ENCODE results near the gene IDH2. TPM values are rescaled to one million over a fixed set of nuclear protein-coding genes. Genes with fewer than 3 reads are reported as not detected.

IDH2 gene
- total RNA-seq, 2 experiments from 2014 or later: 218 to 224 TPM

GRCh38 chr15:90055182-90055581 is 47.1 kb downstream of the IDH2 start:
- Mint-ChIP-seq H3K4me1 (peaks cover 24% of the 10 kb centered on the region), H3K27ac (no peak overlapping the region)
- POLR2A ChIA-PET: interaction anchor here (1.1 kb wide), 1 partner anchor 16 kb away, joined by 5 read pairs; no protein-coding TSS in a partner anchor

GRCh38 chr15:90054618-90055097 is 47.6 kb downstream of the IDH2 start:
- H3K27ac Mint-ChIP-seq: no peak overlapping the region
- H3K4me3 Mint-ChIP-seq: no peak overlapping the region
- ChIA-PET POLR2A (interaction anchor here (1.1 kb wide), 1 partner anchor 16 kb away, joined by 5 read pairs; no protein-coding TSS in a partner anchor), CTCF (no interaction called here)
- H3K9me3 Mint-ChIP-seq: no peaks in the 10 kb centered on the region
- H3K4me1 Mint-ChIP-seq: peaks cover 19% of the 10 kb centered on the region
- H3K27me3 Mint-ChIP-seq: no peaks in the 10 kb centered on the region
- H3K36me3 Mint-ChIP-seq (ENCODE audit: low read depth): peaks cover 2% of the 10 kb centered on the region
- no peak for DNase-seq

More at GRCh38 chr15:90055182-90055581, 47.1 kb downstream of the IDH2 start:
- H3K4me3 Mint-ChIP-seq: no peak overlapping the region
- H3K36me3 Mint-ChIP-seq (ENCODE audit: low read depth): peaks cover 2% of the 10 kb centered on the region
- no peaks in the 10 kb centered on the region for H3K9me3 Mint-ChIP-seq
- no peaks in the 10 kb centered on the region for H3K27me3 Mint-ChIP-seq
- no peak for DNase-seq
- CTCF ChIA-PET: no interaction called here

GRCh38 chr15:90053685-90054466 is 48.4 kb downstream of the IDH2 start:
- CTCF ChIA-PET: interaction anchor here (1.0 kb wide), 1 partner anchor 17 kb away, joined by 4 read pairs; no protein-coding TSS in a partner anchor
- POLR2A ChIA-PET: interaction anchor here (1.1 to 1.4 kb wide), 2 partner anchors 17 to 19 kb away, joined by 3 to 5 read pairs; no protein-coding TSS in a partner anchor
- Mint-ChIP-seq H3K4me3 (no peak overlapping the region), H3K9me3 (no peaks in the 10 kb centered on the region), H3K27me3 (no peaks in the 10 kb centered on the region), H3K36me3 (ENCODE audit: low read depth) (peaks cover 2% of the 10 kb centered on the region), H3K27ac (no peak overlapping the region), H3K4me1 (peaks cover 11% of the 10 kb centered on the region)
- no peak for DNase-seq

GRCh38 chr15:90051874-90052273 is 50.4 kb downstream of the IDH2 start:
- no peak overlapping the region for H3K4me3 Mint-ChIP-seq
- peaks cover 2% of the 10 kb centered on the region for H3K4me1 Mint-ChIP-seq
- DNase-seq: no peak
- H3K9me3 Mint-ChIP-seq: no peaks in the 10 kb centered on the region
- H3K27ac Mint-ChIP-seq: no peak overlapping the region
- no peaks in the 10 kb centered on the region for H3K27me3 Mint-ChIP-seq
- H3K36me3 Mint-ChIP-seq (ENCODE audit: low read depth): peaks cover 2% of the 10 kb centered on the region
- ChIA-PET POLR2A (no interaction called here), CTCF (interaction anchor here (1.1 kb wide), 1 partner anchor 291 kb away, joined by 4 read pairs; no protein-coding TSS in a partner anchor)

GRCh38 chr15:90049666-90050604 is 52.3 kb downstream of the IDH2 start:
- Mint-ChIP-seq H3K4me3 (no peak overlapping the region), H3K27me3 (no peaks in the 10 kb centered on the region), H3K4me1 (peaks cover 2% of the 10 kb centered on the region), H3K36me3 (ENCODE audit: low read depth) (peaks cover 2% of the 10 kb centered on the region), H3K9me3 (no peaks in the 10 kb centered on the region), H3K27ac (no peak overlapping the region)
- POLR2A ChIA-PET: no interaction called here
- CTCF ChIA-PET: interaction anchor here (0.9 kb wide), 1 partner anchor 9 kb away, joined by 4 read pairs; no protein-coding TSS in a partner anchor
- DNase-seq: no peak

- Mint-ChIP-seq H3K36me3 (ENCODE audit: low read depth) (peaks cover 2% of the 10 kb centered on the region), H3K27me3 (no peaks in the 10 kb centered on the region), H3K9me3 (no peaks in the 10 kb centered on the region), H3K4me1 (no peaks in the 10 kb centered on the region), H3K4me3 (no peak overlapping the region), H3K27ac (no peak overlapping the region)
- no peak for DNase-seq
- ChIA-PET POLR2A (no interaction called here), CTCF (no interaction called here)
These were observed 53.2 kb downstream of the IDH2 start for GRCh38 chr15:90049030-90049429.

GRCh38 chr15:90047956-90048575 is 54.2 kb downstream of the IDH2 start:
- POLR2A ChIA-PET: no interaction called here
- no peaks in the 10 kb centered on the region for H3K27me3 Mint-ChIP-seq
- H3K27ac Mint-ChIP-seq: no peak overlapping the region
- H3K9me3 Mint-ChIP-seq: no peaks in the 10 kb centered on the region
- CTCF ChIA-PET: interaction anchor here (0.6 kb wide), 1 partner anchor 60 kb away, joined by 4 read pairs; no protein-coding TSS in a partner anchor
- H3K4me1 Mint-ChIP-seq: no peaks in the 10 kb centered on the region
- no peak for DNase-seq
- no peak overlapping the region for H3K4me3 Mint-ChIP-seq
- H3K36me3 Mint-ChIP-seq (ENCODE audit: low read depth): peaks cover 2% of the 10 kb centered on the region

- Mint-ChIP-seq H3K4me3 (no peak overlapping the region), H3K9me3 (no peaks in the 10 kb centered on the region), H3K27me3 (no peaks in the 10 kb centered on the region), H3K4me1 (no peaks in the 10 kb centered on the region), H3K27ac (no peak overlapping the region), H3K36me3 (ENCODE audit: low read depth) (peaks cover under 1% of the 10 kb centered on the region)
- CTCF ChIA-PET: no interaction called here
- POLR2A ChIA-PET: no interaction called here
- no peak for DNase-seq
These were observed 55.3 kb downstream of the IDH2 start for GRCh38 chr15:90046911-90047392.

GRCh38 chr15:90046289-90046688 is 56.0 kb downstream of the IDH2 start:
- Mint-ChIP-seq H3K9me3 (no peaks in the 10 kb centered on the region), H3K4me1 (no peaks in the 10 kb centered on the region), H3K27ac (no peak overlapping the region), H3K4me3 (no peak overlapping the region), H3K36me3 (ENCODE audit: low read depth) (no peaks in the 10 kb centered on the region), H3K27me3 (no peaks in the 10 kb centered on the region)
- POLR2A ChIA-PET: no interaction called here
- CTCF ChIA-PET: no interaction called here
- no peak for DNase-seq

GRCh38 chr15:90044916-90045371 is 57.3 kb downstream of the IDH2 start:
- Mint-ChIP-seq H3K27ac (no peak overlapping the region), H3K36me3 (ENCODE audit: low read depth) (no peaks in the 10 kb centered on the region), H3K4me3 (no peak overlapping the region), H3K27me3 (no peaks in the 10 kb centered on the region), H3K9me3 (no peaks in the 10 kb centered on the region), H3K4me1 (peaks cover 4% of the 10 kb centered on the region)
- ChIA-PET POLR2A (no interaction called here), CTCF (interaction anchor here (0.6 kb wide), 1 partner anchor 27 kb away, joined by 4 read pairs; no protein-coding TSS in a partner anchor)
- DNase-seq: no peak

GRCh38 chr15:90044191-90044590 is 58.1 kb downstream of the IDH2 start:
- Mint-ChIP-seq H3K36me3 (ENCODE audit: low read depth) (no peaks in the 10 kb centered on the region), H3K4me3 (no peak overlapping the region), H3K9me3 (no peaks in the 10 kb centered on the region), H3K4me1 (peaks cover 11% of the 10 kb centered on the region), H3K27ac (no peak overlapping the region), H3K27me3 (no peaks in the 10 kb centered on the region)
- DNase-seq: no peak
- ChIA-PET CTCF (no interaction called here), POLR2A (no interaction called here)

GRCh38 chr15:90043530-90044010 is 58.7 kb downstream of the IDH2 start:
- H3K27me3 Mint-ChIP-seq: no peaks in the 10 kb centered on the region
- CTCF ChIA-PET: interaction anchor here (1.1 kb wide), 1 partner anchor 12 kb away, joined by 3 read pairs; no protein-coding TSS in a partner anchor
- H3K9me3 Mint-ChIP-seq: no peaks in the 10 kb centered on the region
- DNase-seq: no peak
- H3K4me1 Mint-ChIP-seq: peaks cover 15% of the 10 kb centered on the region
- H3K4me3 Mint-ChIP-seq: no peak overlapping the region
- POLR2A ChIA-PET: interaction anchor here (0.6 to 1.1 kb wide), 2 partner anchors 9 to 29 kb away, joined by 3 read pairs; no protein-coding TSS in a partner anchor
- H3K36me3 Mint-ChIP-seq (ENCODE audit: low read depth): no peaks in the 10 kb centered on the region
- H3K27ac Mint-ChIP-seq: no peak overlapping the region
